GM12878 (cell line): ENCODE measurements around the gene HPD. TPM values are rescaled to one million over a fixed set of nuclear protein-coding genes. Genes with fewer than 3 reads are reported as not detected.
A peak's percentile ranks its signal among the peaks of the same experiment; 100 is the strongest.

Experiments
- ASH2L ChIP-seq: fragments of 300-600, 200-600 bp; sonication (generic); IDR thresholded peaks from 2 replicates; pipeline ENCODE4 v1.6.1; 2017; ENCODE audit warnings: low read depth, mild to moderate bottlenecking, borderline replicate concordance
- CHD2 ChIP-seq: IDR thresholded peaks from 2 replicates; pipeline ENCODE4 v1.6.1; 2011; ENCODE audit warnings: low read depth, low read length, improper control_type of control experiment, borderline replicate concordance
- CHD4 ChIP-seq: fragments of 200-600 bp; sonication (generic); IDR thresholded peaks from 2 replicates; pipeline ENCODE4 v1.6.1; 2016; ENCODE audit warnings: mild to moderate bottlenecking
- EZH2 ChIP-seq: IDR thresholded peaks from 2 replicates; pipeline ENCODE4 v1.6.1; 2012; ENCODE audit warnings: low read depth, mild to moderate bottlenecking, control low read depth, inconsistent platforms, low read length, borderline replicate concordance; ENCODE audit not compliant: control insufficient read depth
- HDAC6 ChIP-seq: fragments of 200-600 bp; sonication (generic); IDR thresholded peaks from one replicate; pipeline ENCODE4 v1.8.0; 2017; ENCODE audit warnings: antibody characterized with exemption; ENCODE audit not compliant: unreplicated experiment
- KDM1A ChIP-seq: fragments of 200-600 bp; sonication (generic); IDR thresholded peaks from 2 replicates; pipeline ENCODE4 v1.6.1; 2016; ENCODE audit warnings: borderline replicate concordance
- MXI1 ChIP-seq: fragments of 150-350 bp; IDR thresholded peaks from 2 replicates; pipeline ENCODE4 v1.6.1; 2011; ENCODE audit warnings: low read depth, mild to moderate bottlenecking, inconsistent platforms, low read length, improper control_type of control experiment
- WRNIP1 ChIP-seq: IDR thresholded peaks from 2 replicates; pipeline ENCODE4 v1.6.1; 2011; ENCODE audit warnings: low read depth, low read length, improper control_type of control experiment, borderline replicate concordance
- YY1 ChIP-seq: IDR thresholded peaks from 2 replicates; pipeline ENCODE4 v1.6.1; 2011; ENCODE audit warnings: low read depth, mild to moderate bottlenecking, low read length
- ZNF217 ChIP-seq: fragments of 450-650 bp; IDR thresholded peaks from 2 replicates; pipeline ENCODE4 v1.6.1; 2017; ENCODE audit warnings: antibody characterized with exemption, mild to moderate bottlenecking
- polyA plus RNA-seq, 11 experiments: library from polyadenylated mRNA; depleted of rRNA in 4 of 11; unstranded in 6 of 11; stranded (reverse) in 5 of 11; fragments of >200 nt; fragmentation: Nextera tagmentation in 4 of 11; fragmentation: Illumina TruSeq in 1 of 11; extraction: Ambion mirVana in 4 of 11; extraction: Trizol in 1 of 11; gene quantifications; 1 replicate in 1 of 11; 2 replicates in 10 of 11; pipeline versions ENCODE4 v1.2.1 to v1.2.3, GENCODE V29; 2011 to 2016; ENCODE audit warnings: inconsistent platforms in 2 of 11, missing spikeins in 2 of 11, low read depth in 1 of 11
- small RNA-seq: library from RNA; depleted of rRNA; stranded (forward); fragments of <200 nt; gene quantifications from one replicate; pipeline ENCODE3, GENCODE V24; 2014
- total RNA-seq, 4 experiments: library from RNA; depleted of rRNA in 3 of 4; stranded (reverse); fragments of >200 nt in 3 of 4; fragmentation: Illumina TruSeq in 1 of 4; extraction: Trizol in 1 of 4; gene quantifications; 2 replicates each; pipeline versions ENCODE4 v1.2.1 to v1.2.3, GENCODE V29; 2013 to 2021
- TF ChIP-seq, protein P1 (sequence below): fragments of 450-650 bp; IDR thresholded peaks from 2 replicates; pipeline ENCODE4 v1.6.1; 2018; ENCODE audit warnings: mild to moderate bottlenecking, low read depth, moderate library complexity; ENCODE audit not compliant: partially characterized antibody
- TF ChIP-seq, protein P2 (sequence below): fragments of 450-650 bp; IDR thresholded peaks from 2 replicates; pipeline ENCODE4 v1.6.1; 2017; ENCODE audit warnings: borderline replicate concordance
- TF ChIP-seq, protein P3 (sequence below): IDR thresholded peaks from 2 replicates; pipeline ENCODE4 v1.6.1; 2012; ENCODE audit warnings: low read depth, low read length, improper control_type of control experiment
- TF ChIP-seq, protein P4 (sequence below): IDR thresholded peaks from 2 replicates; pipeline ENCODE4 v1.6.1; 2011; ENCODE audit warnings: low read depth, low read length, improper control_type of control experiment, borderline replicate concordance

Gene HPD
- total and polyA plus RNA-seq, 10 of the 15 experiments (the other 5 are each of a cell fraction or from before 2014, with no cell fraction given), result 0.04 to 0.69 (median 0.28) TPM; not detected in 7

DNA sequence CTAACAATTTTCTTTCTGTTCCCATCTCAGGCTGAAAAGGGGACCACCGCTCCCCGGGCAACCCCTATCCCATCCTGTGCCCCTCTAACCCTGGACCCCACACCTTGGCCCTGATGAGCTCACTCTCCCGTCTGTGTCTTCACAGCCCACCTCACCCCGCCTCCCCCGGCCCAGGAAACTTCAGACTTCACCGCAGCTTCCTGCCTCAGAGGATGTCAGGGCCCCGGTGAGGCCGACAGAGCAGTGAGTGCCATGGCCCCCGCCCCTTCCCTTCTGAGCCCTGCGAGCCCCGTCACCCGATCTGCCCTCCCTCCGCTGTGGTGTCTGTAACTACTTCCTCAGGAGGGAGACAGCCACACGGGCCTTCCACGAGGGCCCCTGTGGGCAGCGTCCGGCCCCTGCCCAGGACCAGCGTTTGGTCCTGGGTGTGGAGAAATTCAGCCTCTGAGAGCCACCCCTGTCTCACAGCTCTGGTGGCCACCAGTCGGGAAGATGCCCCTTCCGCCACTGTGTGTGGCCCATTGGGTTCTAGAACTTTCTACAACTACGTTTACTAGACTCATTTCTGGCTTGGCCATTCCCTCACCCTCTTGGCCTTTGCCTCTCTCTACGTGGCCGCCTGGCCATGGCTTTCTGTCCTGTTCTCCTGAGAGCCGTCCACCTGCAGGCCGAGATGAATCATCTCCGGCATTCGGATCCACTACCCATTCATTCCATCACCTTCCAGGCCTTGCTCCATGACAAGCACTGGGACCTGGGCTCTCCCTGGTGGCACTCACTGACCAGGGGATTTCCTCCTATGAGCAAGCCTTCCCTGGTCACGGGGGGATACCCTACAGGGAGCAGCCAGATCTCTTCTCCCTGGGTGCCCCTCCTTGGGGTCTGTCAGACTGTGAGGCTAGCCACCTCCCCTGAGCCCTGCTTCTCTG, 68.6 kb downstream of the HPD start (continued):
- TF ChIP-seq, protein P1, sequence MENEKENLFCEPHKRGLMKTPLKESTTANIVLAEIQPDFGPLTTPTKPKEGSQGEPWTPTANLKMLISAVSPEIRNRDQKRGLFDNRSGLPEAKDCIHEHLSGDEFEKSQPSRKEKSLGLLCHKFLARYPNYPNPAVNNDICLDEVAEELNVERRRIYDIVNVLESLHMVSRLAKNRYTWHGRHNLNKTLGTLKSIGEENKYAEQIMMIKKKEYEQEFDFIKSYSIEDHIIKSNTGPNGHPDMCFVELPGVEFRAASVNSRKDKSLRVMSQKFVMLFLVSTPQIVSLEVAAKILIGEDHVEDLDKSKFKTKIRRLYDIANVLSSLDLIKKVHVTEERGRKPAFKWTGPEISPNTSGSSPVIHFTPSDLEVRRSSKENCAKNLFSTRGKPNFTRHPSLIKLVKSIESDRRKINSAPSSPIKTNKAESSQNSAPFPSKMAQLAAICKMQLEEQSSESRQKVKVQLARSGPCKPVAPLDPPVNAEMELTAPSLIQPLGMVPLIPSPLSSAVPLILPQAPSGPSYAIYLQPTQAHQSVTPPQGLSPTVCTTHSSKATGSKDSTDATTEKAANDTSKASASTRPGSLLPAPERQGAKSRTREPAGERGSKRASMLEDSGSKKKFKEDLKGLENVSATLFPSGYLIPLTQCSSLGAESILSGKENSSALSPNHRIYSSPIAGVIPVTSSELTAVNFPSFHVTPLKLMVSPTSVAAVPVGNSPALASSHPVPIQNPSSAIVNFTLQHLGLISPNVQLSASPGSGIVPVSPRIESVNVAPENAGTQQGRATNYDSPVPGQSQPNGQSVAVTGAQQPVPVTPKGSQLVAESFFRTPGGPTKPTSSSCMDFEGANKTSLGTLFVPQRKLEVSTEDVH, result peak; percentile 22
- TF ChIP-seq, protein P2, sequence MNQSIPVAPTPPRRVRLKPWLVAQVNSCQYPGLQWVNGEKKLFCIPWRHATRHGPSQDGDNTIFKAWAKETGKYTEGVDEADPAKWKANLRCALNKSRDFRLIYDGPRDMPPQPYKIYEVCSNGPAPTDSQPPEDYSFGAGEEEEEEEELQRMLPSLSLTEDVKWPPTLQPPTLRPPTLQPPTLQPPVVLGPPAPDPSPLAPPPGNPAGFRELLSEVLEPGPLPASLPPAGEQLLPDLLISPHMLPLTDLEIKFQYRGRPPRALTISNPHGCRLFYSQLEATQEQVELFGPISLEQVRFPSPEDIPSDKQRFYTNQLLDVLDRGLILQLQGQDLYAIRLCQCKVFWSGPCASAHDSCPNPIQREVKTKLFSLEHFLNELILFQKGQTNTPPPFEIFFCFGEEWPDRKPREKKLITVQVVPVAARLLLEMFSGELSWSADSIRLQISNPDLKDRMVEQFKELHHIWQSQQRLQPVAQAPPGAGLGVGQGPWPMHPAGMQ, result no peak
- TF ChIP-seq, protein P3, sequence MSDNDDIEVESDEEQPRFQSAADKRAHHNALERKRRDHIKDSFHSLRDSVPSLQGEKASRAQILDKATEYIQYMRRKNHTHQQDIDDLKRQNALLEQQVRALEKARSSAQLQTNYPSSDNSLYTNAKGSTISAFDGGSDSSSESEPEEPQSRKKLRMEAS, result no peak
- peak; percentile 51; the same call in 1 of the 2 replicates for TF ChIP-seq YY1
- no peak for TF ChIP-seq ASH2L
- TF ChIP-seq WRNIP1, result no peak
- TF ChIP-seq ZNF217, result no peak
- TF ChIP-seq MXI1, result no peak; the same call in 1 of the 2 replicates
- TF ChIP-seq CHD4, result no peak
- TF ChIP-seq CHD2, result 0 out of 2 replicates have a peak, but pooled peaks have one; percentile 65
- TF ChIP-seq EZH2, result no peak
- no peak for TF ChIP-seq HDAC6
- no peak for TF ChIP-seq KDM1A
- TF ChIP-seq, protein P4, sequence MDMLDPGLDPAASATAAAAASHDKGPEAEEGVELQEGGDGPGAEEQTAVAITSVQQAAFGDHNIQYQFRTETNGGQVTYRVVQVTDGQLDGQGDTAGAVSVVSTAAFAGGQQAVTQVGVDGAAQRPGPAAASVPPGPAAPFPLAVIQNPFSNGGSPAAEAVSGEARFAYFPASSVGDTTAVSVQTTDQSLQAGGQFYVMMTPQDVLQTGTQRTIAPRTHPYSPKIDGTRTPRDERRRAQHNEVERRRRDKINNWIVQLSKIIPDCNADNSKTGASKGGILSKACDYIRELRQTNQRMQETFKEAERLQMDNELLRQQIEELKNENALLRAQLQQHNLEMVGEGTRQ, result no peak

Small RNA genes lying within 50 kb of the gene (small RNA-seq; reads per million reads assigned to genes)
- not detected for gene AC069503.3
- not detected for gene RF00017
- not detected for gene RNU7-170P

Other genes starting within 250 kb of the HPD start
Only the 7 nearest of the 9 such genes appear.
- 0.11 and 0.17 TPM in 2 replicates for gene MORN3, start 189.2 kb downstream of the HPD start, total RNA-seq (2014; rRNA removed)
- 0.13 and 0.28 TPM in 2 replicates for gene MORN3, start 189.2 kb downstream of the HPD start, total RNA-seq (2014; rRNA removed; fragmentation: Illumina TruSeq; extraction: Trizol)
- gene MORN3, start 189.2 kb downstream of the HPD start, total RNA-seq (2021), result 0.15 and 0.19 TPM in 2 replicates
- 0.34 and 0.37 TPM in 2 replicates for gene MORN3, start 189.2 kb downstream of the HPD start, polyA plus RNA-seq (2011; rRNA removed)
- gene MORN3, start 189.2 kb downstream of the HPD start, polyA plus RNA-seq (2014; fragmentation: Illumina TruSeq; extraction: Trizol), result 0.11 and 0.18 TPM in 2 replicates
- under 1 TPM; 0.24 to 0.31 TPM for gene MORN3, start 189.2 kb downstream of the HPD start, polyA plus RNA-seq (2014; fragmentation: Nextera tagmentation; extraction: Ambion mirVana)
- gene MORN3, start 189.2 kb downstream of the HPD start, polyA plus RNA-seq (2014; rRNA removed), result 0.08 and 0.11 TPM in 2 replicates
- gene MORN3, start 189.2 kb downstream of the HPD start, polyA plus RNA-seq (2016; fragmentation: Nextera tagmentation; extraction: Ambion mirVana), result under 1 TPM; 0.14 to 0.16 TPM
- gene TMEM120B, start 146.1 kb downstream of the HPD start, total RNA-seq (2014; rRNA removed), result 5.8 and 6.1 TPM in 2 replicates
- 3.8 and 4.0 TPM in 2 replicates for gene TMEM120B, start 146.1 kb downstream of the HPD start, total RNA-seq (2014; rRNA removed; fragmentation: Illumina TruSeq; extraction: Trizol)
- gene TMEM120B, start 146.1 kb downstream of the HPD start, total RNA-seq (2021), result 9.3 and 10.4 TPM in 2 replicates
- 4.1 and 6.6 TPM in 2 replicates for gene TMEM120B, start 146.1 kb downstream of the HPD start, polyA plus RNA-seq (2011; rRNA removed)
- 3.8 and 4.2 TPM in 2 replicates for gene TMEM120B, start 146.1 kb downstream of the HPD start, polyA plus RNA-seq (2014; fragmentation: Illumina TruSeq; extraction: Trizol)
- gene TMEM120B, start 146.1 kb downstream of the HPD start, polyA plus RNA-seq (2014; fragmentation: Nextera tagmentation; extraction: Ambion mirVana), result 10 to 100 TPM; 11.3 to 26.2 TPM
- 11.4 and 13.7 TPM in 2 replicates for gene TMEM120B, start 146.1 kb downstream of the HPD start, polyA plus RNA-seq (2014; rRNA removed)
- 10 to 100 TPM in 1 of 2 experiments, 1 to 10 TPM in 1; 8.3 to 10.1 TPM for gene TMEM120B, start 146.1 kb downstream of the HPD start, polyA plus RNA-seq (2016; fragmentation: Nextera tagmentation; extraction: Ambion mirVana)
- gene RHOF, start 65.2 kb downstream of the HPD start, total RNA-seq (2014; rRNA removed), result 58.0 and 58.8 TPM in 2 replicates
- 32.8 and 32.9 TPM in 2 replicates for gene RHOF, start 65.2 kb downstream of the HPD start, total RNA-seq (2014; rRNA removed; fragmentation: Illumina TruSeq; extraction: Trizol)
- 72.8 and 78.7 TPM in 2 replicates for gene RHOF, start 65.2 kb downstream of the HPD start, total RNA-seq (2021)
- 25.4 and 40.8 TPM in 2 replicates for gene RHOF, start 65.2 kb downstream of the HPD start, polyA plus RNA-seq (2011; rRNA removed)
- 28.5 and 36.5 TPM in 2 replicates for gene RHOF, start 65.2 kb downstream of the HPD start, polyA plus RNA-seq (2014; fragmentation: Illumina TruSeq; extraction: Trizol)
- 1 to 10 TPM; 6.1 to 6.4 TPM for gene RHOF, start 65.2 kb downstream of the HPD start, polyA plus RNA-seq (2014; fragmentation: Nextera tagmentation; extraction: Ambion mirVana)
- 66.1 and 75.8 TPM in 2 replicates for gene RHOF, start 65.2 kb downstream of the HPD start, polyA plus RNA-seq (2014; rRNA removed)
- 10 to 100 TPM; 38.9 to 40.5 TPM for gene RHOF, start 65.2 kb downstream of the HPD start, polyA plus RNA-seq (2016; fragmentation: Nextera tagmentation; extraction: Ambion mirVana)
- 1.8 and 2.1 TPM in 2 replicates for gene SETD1B, start 54.9 kb downstream of the HPD start, total RNA-seq (2014; rRNA removed)
- gene SETD1B, start 54.9 kb downstream of the HPD start, total RNA-seq (2014; rRNA removed; fragmentation: Illumina TruSeq; extraction: Trizol), result 1.3 TPM in 2 replicates
- 15.5 and 17.3 TPM in 2 replicates for gene SETD1B, start 54.9 kb downstream of the HPD start, total RNA-seq (2021)
- gene SETD1B, start 54.9 kb downstream of the HPD start, polyA plus RNA-seq (2011; rRNA removed), result 0.27 and 0.50 TPM in 2 replicates
- 1.7 and 3.6 TPM in 2 replicates for gene SETD1B, start 54.9 kb downstream of the HPD start, polyA plus RNA-seq (2014; fragmentation: Illumina TruSeq; extraction: Trizol)
- gene SETD1B, start 54.9 kb downstream of the HPD start, polyA plus RNA-seq (2014; fragmentation: Nextera tagmentation; extraction: Ambion mirVana), result 1 to 10 TPM in 1 of 2 experiments, under 1 TPM in 1; 0.53 to 1.7 TPM
- gene SETD1B, start 54.9 kb downstream of the HPD start, polyA plus RNA-seq (2014; rRNA removed), result 4.9 and 7.5 TPM in 2 replicates
- gene SETD1B, start 54.9 kb downstream of the HPD start, polyA plus RNA-seq (2016; fragmentation: Nextera tagmentation; extraction: Ambion mirVana), result 1 to 10 TPM; 1.2 to 1.5 TPM
- 80.8 and 110 TPM in 2 replicates for gene PSMD9, start 29.9 kb upstream of the HPD start, total RNA-seq (2014; rRNA removed)
- gene PSMD9, start 29.9 kb upstream of the HPD start, total RNA-seq (2014; rRNA removed; fragmentation: Illumina TruSeq; extraction: Trizol), result 32.4 and 39.3 TPM in 2 replicates
- 51.1 and 70.0 TPM in 2 replicates for gene PSMD9, start 29.9 kb upstream of the HPD start, total RNA-seq (2021)
- gene PSMD9, start 29.9 kb upstream of the HPD start, polyA plus RNA-seq (2011; rRNA removed), result 38.2 and 46.3 TPM in 2 replicates
- 13.0 and 26.1 TPM in 2 replicates for gene PSMD9, start 29.9 kb upstream of the HPD start, polyA plus RNA-seq (2014; fragmentation: Illumina TruSeq; extraction: Trizol)
- gene PSMD9, start 29.9 kb upstream of the HPD start, polyA plus RNA-seq (2014; fragmentation: Nextera tagmentation; extraction: Ambion mirVana), result 10 to 100 TPM; 14.6 to 33.7 TPM
- 82.8 and 114 TPM in 2 replicates for gene PSMD9, start 29.9 kb upstream of the HPD start, polyA plus RNA-seq (2014; rRNA removed)
- gene PSMD9, start 29.9 kb upstream of the HPD start, polyA plus RNA-seq (2016; fragmentation: Nextera tagmentation; extraction: Ambion mirVana), result 100 to 1,000 TPM; 132 to 152 TPM
- 0.79 and 1.6 TPM in 2 replicates for gene CFAP251, start 59.7 kb upstream of the HPD start, total RNA-seq (2014; rRNA removed)
- 0.37 and 0.72 TPM in 2 replicates for gene CFAP251, start 59.7 kb upstream of the HPD start, total RNA-seq (2014; rRNA removed; fragmentation: Illumina TruSeq; extraction: Trizol)
- gene CFAP251, start 59.7 kb upstream of the HPD start, total RNA-seq (2021), result 0.85 and 0.97 TPM in 2 replicates
- 0.10 and 0.23 TPM in 2 replicates for gene CFAP251, start 59.7 kb upstream of the HPD start, polyA plus RNA-seq (2011; rRNA removed)
- 0.72 and 1.2 TPM in 2 replicates for gene CFAP251, start 59.7 kb upstream of the HPD start, polyA plus RNA-seq (2014; fragmentation: Illumina TruSeq; extraction: Trizol)
- gene CFAP251, start 59.7 kb upstream of the HPD start, polyA plus RNA-seq (2014; fragmentation: Nextera tagmentation; extraction: Ambion mirVana), result under 1 TPM; 0.27 to 0.42 TPM
- gene CFAP251, start 59.7 kb upstream of the HPD start, polyA plus RNA-seq (2014; rRNA removed), result 0.48 and 0.95 TPM in 2 replicates
- under 1 TPM; 0.11 to 0.57 TPM for gene CFAP251, start 59.7 kb upstream of the HPD start, polyA plus RNA-seq (2016; fragmentation: Nextera tagmentation; extraction: Ambion mirVana)
- gene BCL7A, start 163.0 kb upstream of the HPD start, total RNA-seq (2014; rRNA removed), result 12.4 and 14.1 TPM in 2 replicates
- 8.8 and 9.6 TPM in 2 replicates for gene BCL7A, start 163.0 kb upstream of the HPD start, total RNA-seq (2014; rRNA removed; fragmentation: Illumina TruSeq; extraction: Trizol)
- 13.8 and 17.2 TPM in 2 replicates for gene BCL7A, start 163.0 kb upstream of the HPD start, total RNA-seq (2021)
- 1.3 TPM in 2 replicates for gene BCL7A, start 163.0 kb upstream of the HPD start, polyA plus RNA-seq (2011; rRNA removed)
- 9.4 and 11.8 TPM in 2 replicates for gene BCL7A, start 163.0 kb upstream of the HPD start, polyA plus RNA-seq (2014; fragmentation: Illumina TruSeq; extraction: Trizol)
- under 1 TPM; 0.37 to 0.69 TPM for gene BCL7A, start 163.0 kb upstream of the HPD start, polyA plus RNA-seq (2014; fragmentation: Nextera tagmentation; extraction: Ambion mirVana)
- 13.7 and 14.6 TPM in 2 replicates for gene BCL7A, start 163.0 kb upstream of the HPD start, polyA plus RNA-seq (2014; rRNA removed)
- 10 to 100 TPM; 11.6 to 11.9 TPM for gene BCL7A, start 163.0 kb upstream of the HPD start, polyA plus RNA-seq (2016; fragmentation: Nextera tagmentation; extraction: Ambion mirVana)